ENCODE measurements around the gene ATP1B1. TPM values are rescaled to one million over a fixed set of nuclear protein-coding genes. Genes with fewer than 3 reads are reported as not detected.

The ATP1B1 gene
- total and polyA plus RNA-seq, 2 of the 13 experiments (the other 11 are each of a cell fraction or from before 2014, with no cell fraction given), result 134 to 135 TPM

DNA sequence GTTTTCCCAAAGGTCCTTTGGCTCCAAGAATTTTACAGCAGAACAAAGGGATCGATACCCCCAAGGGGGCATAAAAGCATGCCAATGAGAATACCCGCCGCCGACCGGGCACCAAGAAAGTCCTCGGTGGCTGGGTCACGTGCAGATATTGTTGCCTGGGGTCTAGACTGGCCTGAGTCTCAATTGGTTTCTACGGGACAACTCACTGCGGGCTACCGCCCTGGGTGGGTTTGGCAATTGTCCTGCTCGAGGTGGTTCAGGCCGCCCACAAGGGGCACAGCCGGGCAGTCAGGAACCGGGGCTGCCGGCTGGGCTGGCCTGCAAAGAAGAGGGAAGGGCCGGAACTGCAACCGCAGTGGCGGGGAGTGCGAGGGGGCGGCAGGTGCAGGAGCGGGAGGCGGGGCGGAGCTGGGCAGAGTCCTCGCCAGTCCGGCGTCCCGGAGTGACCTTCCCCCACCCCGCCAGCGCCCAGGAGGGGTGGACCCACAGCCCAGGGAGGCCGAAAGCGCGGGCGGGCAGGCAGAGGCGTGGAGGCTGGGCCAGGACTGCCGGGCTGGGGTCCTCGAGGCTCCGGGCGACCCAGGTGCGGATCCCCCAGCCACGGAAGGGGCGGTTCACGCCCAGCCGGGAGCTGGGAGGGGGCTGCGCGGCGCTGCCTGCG lies 926 bp upstream of the ATP1B1 start (continued):
- TF ChIP-seq ZNF441 (CRISPR knock-in tag; IDR thresholded peaks at IDR 0.05; ENCODE audit: borderline replicate concordance) (peak; percentile 7; the same call in 1 of the 2 replicates), ZNF414 (CRISPR knock-in tag; IDR thresholded peaks at IDR 0.05) (peak; percentile 95; the same call in 1 of the 2 replicates), NCOA1 (CRISPR knock-in tag; IDR thresholded peaks at IDR 0.05) (peak; percentile 94; the same call in 1 of the 2 replicates), ZNF3 (CRISPR knock-in tag; IDR thresholded peaks at IDR 0.05) (no peak), SRY (CRISPR knock-in tag; IDR thresholded peaks at IDR 0.05) (peak; percentile 63; the same call in 1 of the 2 replicates), ZNF839 (CRISPR knock-in tag; IDR thresholded peaks at IDR 0.05; ENCODE audit: borderline replicate concordance) (peak; percentile 74; the same call in 1 of the 2 replicates), PRDM10 (CRISPR knock-in tag; IDR thresholded peaks at IDR 0.05; ENCODE audit: low read depth) (peak; percentile 43; the same call in 1 of the 2 replicates), ZNF33A (CRISPR knock-in tag; IDR thresholded peaks at IDR 0.05; ENCODE audit: borderline replicate concordance) (0 out of 2 replicates have a peak, but pooled peaks have one; percentile 87), KLF16 (CRISPR knock-in tag; IDR thresholded peaks at IDR 0.05) (0 out of 4 replicates have a peak, but pooled peaks of 1 of the 2 experiments have one; percentile 55), ZNF768 (CRISPR knock-in tag; IDR thresholded peaks at IDR 0.05) (peak; percentile 63; the same call in 1 of the 2 replicates), NR1H2 (CRISPR knock-in tag; IDR thresholded peaks at IDR 0.05; ENCODE audit: borderline replicate concordance, low read depth) (peak; percentile 83; the same call in 1 of the 2 replicates), MYPOP (CRISPR knock-in tag; IDR thresholded peaks at IDR 0.05) (no peak; the same call in 1 of the 2 replicates), SOX6 (IDR thresholded peaks at IDR 0.05) (no peak), SOX6 (CRISPR knock-in tag; IDR thresholded peaks at IDR 0.05) (peak; percentile 74)
- TF ChIP-seq, protein P1, sequence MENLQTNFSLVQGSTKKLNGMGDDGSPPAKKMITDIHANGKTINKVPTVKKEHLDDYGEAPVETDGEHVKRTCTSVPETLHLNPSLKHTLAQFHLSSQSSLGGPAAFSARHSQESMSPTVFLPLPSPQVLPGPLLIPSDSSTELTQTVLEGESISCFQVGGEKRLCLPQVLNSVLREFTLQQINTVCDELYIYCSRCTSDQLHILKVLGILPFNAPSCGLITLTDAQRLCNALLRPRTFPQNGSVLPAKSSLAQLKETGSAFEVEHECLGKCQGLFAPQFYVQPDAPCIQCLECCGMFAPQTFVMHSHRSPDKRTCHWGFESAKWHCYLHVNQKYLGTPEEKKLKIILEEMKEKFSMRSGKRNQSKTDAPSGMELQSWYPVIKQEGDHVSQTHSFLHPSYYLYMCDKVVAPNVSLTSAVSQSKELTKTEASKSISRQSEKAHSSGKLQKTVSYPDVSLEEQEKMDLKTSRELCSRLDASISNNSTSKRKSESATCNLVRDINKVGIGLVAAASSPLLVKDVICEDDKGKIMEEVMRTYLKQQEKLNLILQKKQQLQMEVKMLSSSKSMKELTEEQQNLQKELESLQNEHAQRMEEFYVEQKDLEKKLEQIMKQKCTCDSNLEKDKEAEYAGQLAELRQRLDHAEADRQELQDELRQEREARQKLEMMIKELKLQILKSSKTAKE (CRISPR knock-in tag; IDR thresholded peaks at IDR 0.05; ENCODE audit: borderline replicate concordance), result peak; percentile 78; the same call in 1 of the 2 replicates
- TF ChIP-seq, protein P2, sequence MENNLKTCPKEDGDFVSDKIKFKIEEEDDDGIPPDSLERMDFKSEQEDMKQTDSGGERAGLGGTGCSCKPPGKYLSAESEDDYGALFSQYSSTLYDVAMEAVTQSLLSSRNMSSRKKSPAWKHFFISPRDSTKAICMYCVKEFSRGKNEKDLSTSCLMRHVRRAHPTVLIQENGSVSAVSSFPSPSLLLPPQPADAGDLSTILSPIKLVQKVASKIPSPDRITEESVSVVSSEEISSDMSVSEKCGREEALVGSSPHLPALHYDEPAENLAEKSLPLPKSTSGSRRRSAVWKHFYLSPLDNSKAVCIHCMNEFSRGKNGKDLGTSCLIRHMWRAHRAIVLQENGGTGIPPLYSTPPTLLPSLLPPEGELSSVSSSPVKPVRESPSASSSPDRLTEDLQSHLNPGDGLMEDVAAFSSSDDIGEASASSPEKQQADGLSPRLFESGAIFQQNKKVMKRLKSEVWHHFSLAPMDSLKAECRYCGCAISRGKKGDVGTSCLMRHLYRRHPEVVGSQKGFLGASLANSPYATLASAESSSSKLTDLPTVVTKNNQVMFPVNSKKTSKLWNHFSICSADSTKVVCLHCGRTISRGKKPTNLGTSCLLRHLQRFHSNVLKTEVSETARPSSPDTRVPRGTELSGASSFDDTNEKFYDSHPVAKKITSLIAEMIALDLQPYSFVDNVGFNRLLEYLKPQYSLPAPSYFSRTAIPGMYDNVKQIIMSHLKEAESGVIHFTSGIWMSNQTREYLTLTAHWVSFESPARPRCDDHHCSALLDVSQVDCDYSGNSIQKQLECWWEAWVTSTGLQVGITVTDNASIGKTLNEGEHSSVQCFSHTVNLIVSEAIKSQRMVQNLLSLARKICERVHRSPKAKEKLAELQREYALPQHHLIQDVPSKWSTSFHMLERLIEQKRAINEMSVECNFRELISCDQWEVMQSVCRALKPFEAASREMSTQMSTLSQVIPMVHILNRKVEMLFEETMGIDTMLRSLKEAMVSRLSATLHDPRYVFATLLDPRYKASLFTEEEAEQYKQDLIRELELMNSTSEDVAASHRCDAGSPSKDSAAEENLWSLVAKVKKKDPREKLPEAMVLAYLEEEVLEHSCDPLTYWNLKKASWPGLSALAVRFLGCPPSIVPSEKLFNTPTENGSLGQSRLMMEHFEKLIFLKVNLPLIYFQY (CRISPR knock-in tag; IDR thresholded peaks at IDR 0.05; ENCODE audit: borderline replicate concordance), result no peak; the same call in 1 of the 2 replicates
